GM23338 (cell line): ENCODE measurements around the gene TAOK3.

ENCODE experiments used
- CREB1 ChIP-seq: fragments of 250-450 bp; sonication (Bioruptor Pico); IDR thresholded peaks from 2 replicates; pipeline ENCODE4 v1.5.0; 2020; ENCODE audit warnings: low read depth, mild to moderate bottlenecking, moderate library complexity
- EZH2 ChIP-seq: fragments of 200-600 bp; sonication (generic); IDR thresholded peaks from one replicate; pipeline ENCODE4 v1.8.0; 2017; ENCODE audit warnings: antibody characterized with exemption, mild to moderate bottlenecking, low read depth; ENCODE audit not compliant: unreplicated experiment
- JUNB ChIP-seq: IDR thresholded peaks from one replicate; pipeline ENCODE4 v1.6.1; 2016; ENCODE audit warnings: antibody characterized with exemption; ENCODE audit not compliant: unreplicated experiment
- POLR2AphosphoS5 ChIP-seq: IDR thresholded peaks from 2 replicates; pipeline ENCODE4 v1.6.1; 2016; ENCODE audit warnings: antibody characterized with exemption, low read depth
- STAT1 ChIP-seq: IDR thresholded peaks from one replicate; pipeline ENCODE4 v1.6.1; 2016; ENCODE audit warnings: antibody characterized with exemption; ENCODE audit not compliant: unreplicated experiment
- ZNF462 ChIP-seq: fragments of 250-450 bp; sonication (Bioruptor Pico); IDR thresholded peaks from 2 replicates; pipeline ENCODE4 v1.5.0; 2020; ENCODE audit warnings: mild to moderate bottlenecking, moderate library complexity
- TF ChIP-seq, protein P1 (sequence below), 2 experiments: fragments of 200-600 bp in 1 of 2; sonication (generic) in 1 of 2; conservative IDR thresholded peaks; 2 replicates each; pipeline versions ENCODE4 v1.5.1 to v1.6.1; 2016 to 2017; ENCODE audit warnings: antibody characterized with exemption in 2 of 2, low read depth in 2 of 2, mild to moderate bottlenecking in 2 of 2, moderate library complexity in 1 of 2
- TF ChIP-seq, protein P2 (sequence below): IDR thresholded peaks from one replicate; pipeline ENCODE4 v1.6.1; 2018; ENCODE audit warnings: antibody characterized with exemption; ENCODE audit not compliant: unreplicated experiment

DNA sequence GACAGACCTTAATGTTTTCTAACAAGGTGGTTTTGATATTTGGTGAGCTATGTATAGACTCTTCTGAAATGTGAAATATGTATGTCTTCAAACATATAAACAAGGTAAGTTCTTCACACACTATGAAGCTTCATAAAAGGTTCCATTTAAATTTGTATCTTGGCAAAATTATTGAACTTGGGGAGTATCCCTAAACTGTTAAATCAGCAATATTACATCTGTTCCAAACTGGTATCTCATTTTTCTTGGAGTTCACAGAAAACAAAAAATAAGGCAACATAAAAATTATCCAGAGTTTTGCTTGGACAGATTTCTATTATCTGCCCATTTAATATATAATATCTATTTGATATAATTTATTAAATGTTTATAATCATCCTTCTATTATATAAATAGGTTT is 62.4 kb downstream of the TAOK3 start:
- TF ChIP-seq POLR2AphosphoS5 (no peak), CREB1 (CRISPR knock-in tag) (no peak), JUNB (no peak), EZH2 (no peak), ZNF462 (CRISPR knock-in tag) (no peak), STAT1 (no peak)
- TF ChIP-seq, protein P1, sequence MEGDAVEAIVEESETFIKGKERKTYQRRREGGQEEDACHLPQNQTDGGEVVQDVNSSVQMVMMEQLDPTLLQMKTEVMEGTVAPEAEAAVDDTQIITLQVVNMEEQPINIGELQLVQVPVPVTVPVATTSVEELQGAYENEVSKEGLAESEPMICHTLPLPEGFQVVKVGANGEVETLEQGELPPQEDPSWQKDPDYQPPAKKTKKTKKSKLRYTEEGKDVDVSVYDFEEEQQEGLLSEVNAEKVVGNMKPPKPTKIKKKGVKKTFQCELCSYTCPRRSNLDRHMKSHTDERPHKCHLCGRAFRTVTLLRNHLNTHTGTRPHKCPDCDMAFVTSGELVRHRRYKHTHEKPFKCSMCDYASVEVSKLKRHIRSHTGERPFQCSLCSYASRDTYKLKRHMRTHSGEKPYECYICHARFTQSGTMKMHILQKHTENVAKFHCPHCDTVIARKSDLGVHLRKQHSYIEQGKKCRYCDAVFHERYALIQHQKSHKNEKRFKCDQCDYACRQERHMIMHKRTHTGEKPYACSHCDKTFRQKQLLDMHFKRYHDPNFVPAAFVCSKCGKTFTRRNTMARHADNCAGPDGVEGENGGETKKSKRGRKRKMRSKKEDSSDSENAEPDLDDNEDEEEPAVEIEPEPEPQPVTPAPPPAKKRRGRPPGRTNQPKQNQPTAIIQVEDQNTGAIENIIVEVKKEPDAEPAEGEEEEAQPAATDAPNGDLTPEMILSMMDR (conservative IDR thresholded peaks at IDR 0.05; ENCODE audit: low read depth in 2 of 2), result no peak
- TF ChIP-seq, protein P2, sequence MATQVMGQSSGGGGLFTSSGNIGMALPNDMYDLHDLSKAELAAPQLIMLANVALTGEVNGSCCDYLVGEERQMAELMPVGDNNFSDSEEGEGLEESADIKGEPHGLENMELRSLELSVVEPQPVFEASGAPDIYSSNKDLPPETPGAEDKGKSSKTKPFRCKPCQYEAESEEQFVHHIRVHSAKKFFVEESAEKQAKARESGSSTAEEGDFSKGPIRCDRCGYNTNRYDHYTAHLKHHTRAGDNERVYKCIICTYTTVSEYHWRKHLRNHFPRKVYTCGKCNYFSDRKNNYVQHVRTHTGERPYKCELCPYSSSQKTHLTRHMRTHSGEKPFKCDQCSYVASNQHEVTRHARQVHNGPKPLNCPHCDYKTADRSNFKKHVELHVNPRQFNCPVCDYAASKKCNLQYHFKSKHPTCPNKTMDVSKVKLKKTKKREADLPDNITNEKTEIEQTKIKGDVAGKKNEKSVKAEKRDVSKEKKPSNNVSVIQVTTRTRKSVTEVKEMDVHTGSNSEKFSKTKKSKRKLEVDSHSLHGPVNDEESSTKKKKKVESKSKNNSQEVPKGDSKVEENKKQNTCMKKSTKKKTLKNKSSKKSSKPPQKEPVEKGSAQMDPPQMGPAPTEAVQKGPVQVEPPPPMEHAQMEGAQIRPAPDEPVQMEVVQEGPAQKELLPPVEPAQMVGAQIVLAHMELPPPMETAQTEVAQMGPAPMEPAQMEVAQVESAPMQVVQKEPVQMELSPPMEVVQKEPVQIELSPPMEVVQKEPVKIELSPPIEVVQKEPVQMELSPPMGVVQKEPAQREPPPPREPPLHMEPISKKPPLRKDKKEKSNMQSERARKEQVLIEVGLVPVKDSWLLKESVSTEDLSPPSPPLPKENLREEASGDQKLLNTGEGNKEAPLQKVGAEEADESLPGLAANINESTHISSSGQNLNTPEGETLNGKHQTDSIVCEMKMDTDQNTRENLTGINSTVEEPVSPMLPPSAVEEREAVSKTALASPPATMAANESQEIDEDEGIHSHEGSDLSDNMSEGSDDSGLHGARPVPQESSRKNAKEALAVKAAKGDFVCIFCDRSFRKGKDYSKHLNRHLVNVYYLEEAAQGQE, result no peak
